Endothelial cell of hepatic sinusoid (primary cell): ENCODE results near the gene SERGEF.
"Not testable (repeated sequence)": the region's sequence is repeated elsewhere in the genome, so short reads cannot be mapped to it uniquely, and the experiment has no call there.

ENCODE experiments used
- in situ Hi-C: cut with HindIII; loops from 2 replicates; pipeline ENCODE4 v1.10.0; 2017; ENCODE audit warnings: low sequenced_read_pairs

SERGEF gene

GRCh38 chr11:18001191-18001590 lies 11.7 kb downstream of the SERGEF start:
- in situ Hi-C loops: no loop called here

GRCh38 chr11:18000760-18001159 lies 12.1 kb downstream of the SERGEF start:
- in situ Hi-C loops: no loop called here

- in situ Hi-C loops: not testable (repeated sequence)
Observed at GRCh38 chr11:18000128-18000527, 12.7 kb downstream of the SERGEF start.

- in situ Hi-C loops: no loop called here
Observed at GRCh38 chr11:17992916-17993315, 19.9 kb downstream of the SERGEF start.

GRCh38 chr11:17991783-17992433 lies 20.9 kb downstream of the SERGEF start:
- in situ Hi-C loops: no loop called here

DNA sequence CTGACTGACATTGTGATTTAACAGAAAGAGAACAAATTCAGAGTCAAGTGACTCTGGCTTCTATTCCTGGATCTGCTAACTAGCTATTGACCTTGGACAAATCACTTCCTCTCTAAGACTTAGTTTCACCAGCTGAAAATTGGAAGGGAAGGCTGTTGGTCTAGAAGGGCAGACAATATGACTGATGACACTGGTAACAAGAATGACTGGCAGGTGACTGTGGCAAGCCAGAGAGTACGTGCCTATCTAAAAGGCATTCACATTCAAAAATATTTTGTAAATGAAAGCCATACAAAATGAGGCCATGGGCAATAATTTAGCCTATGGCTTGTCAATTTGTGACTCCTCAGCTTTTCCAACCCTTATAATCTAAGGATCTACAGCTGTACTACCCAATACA lies 23.5 kb downstream of the SERGEF start:
- in situ Hi-C loops: no loop called here

DNA sequence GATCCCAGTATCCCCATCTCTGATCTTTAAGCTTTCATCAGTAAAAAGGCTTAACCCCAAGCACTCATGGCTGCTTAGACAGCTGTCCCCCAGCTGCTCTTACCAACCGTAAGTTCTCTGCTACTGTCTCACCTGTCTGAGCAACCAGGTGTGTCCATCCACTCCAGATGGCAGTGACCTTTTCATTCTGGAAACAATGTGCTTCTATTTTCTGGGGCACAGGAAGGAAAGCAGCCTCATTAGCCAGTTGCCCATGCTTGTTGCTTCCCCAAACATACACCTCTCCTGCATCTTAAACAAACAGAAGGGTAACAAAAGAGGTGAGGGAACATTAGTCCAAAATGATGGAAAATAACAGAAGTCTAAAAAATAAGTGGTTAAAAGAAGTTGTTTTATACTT lies 24.4 kb downstream of the SERGEF start:
- in situ Hi-C loops: no loop called here

DNA sequence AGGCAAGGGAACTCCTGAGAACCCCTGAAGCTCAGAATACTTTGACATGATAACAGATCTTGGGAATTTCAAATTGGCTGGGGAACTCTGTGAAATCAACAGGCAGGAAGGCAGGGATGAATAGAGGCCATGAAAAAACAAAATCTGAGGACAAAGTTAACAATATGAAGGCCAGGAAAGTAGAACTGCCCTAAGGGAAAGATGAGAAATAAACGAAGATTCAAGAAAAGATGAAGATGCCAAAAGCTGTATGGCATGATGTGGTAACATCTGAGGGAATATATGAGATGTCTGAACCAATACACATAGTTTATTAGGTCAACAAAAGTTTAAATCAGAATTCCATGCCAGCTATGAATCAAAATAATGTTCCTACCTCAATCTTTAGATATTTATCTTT lies 25.0 kb downstream of the SERGEF start:
- in situ Hi-C loops: no loop called here

- in situ Hi-C loops: no loop called here
Observed at GRCh38 chr11:17986711-17987220, 26.1 kb downstream of the SERGEF start.

- in situ Hi-C loops: no loop called here
Observed at GRCh38 chr11:17986007-17986710, 26.7 kb downstream of the SERGEF start.

GRCh38 chr11:17985517-17985916 lies 27.3 kb downstream of the SERGEF start:
- in situ Hi-C loops: no loop called here

- in situ Hi-C loops: loop anchor here (5.0 kb wide), 1 partner anchor 79 kb away; no protein-coding TSS in a partner anchor
Observed at GRCh38 chr11:17983569-17983968, 29.3 kb downstream of the SERGEF start.

DNA sequence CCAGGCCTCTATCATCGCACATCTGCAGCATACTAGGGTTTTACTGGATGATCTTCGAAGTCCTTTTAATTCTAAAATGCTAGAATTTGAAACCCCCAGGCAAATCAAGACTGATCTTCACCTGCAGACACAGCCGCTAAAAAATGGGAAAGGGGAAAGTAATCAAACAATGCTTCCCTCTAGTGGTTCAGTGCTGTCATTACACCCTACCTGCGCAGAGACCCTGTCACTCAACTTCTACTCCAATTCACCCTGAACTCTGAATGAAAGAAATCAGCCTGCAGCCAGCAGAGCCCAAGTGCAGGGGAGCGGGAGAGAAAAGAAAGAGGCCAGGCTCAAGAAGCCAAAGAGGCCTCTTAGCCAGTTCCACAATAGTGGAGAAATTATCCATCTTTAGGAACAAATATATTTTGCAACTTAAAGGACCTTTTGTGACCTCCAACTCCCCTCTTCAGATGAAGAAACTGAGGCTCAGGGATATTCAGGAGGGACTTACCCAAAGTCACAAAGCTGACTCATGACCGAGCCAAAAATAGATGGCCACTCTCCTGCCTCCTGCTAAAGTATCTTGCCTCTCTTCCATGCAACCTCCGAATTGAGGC lies 33.0 kb downstream of the SERGEF start:
- in situ Hi-C loops: loop anchor here (5.0 kb wide), 3 partner anchors 38 to 253 kb away; no protein-coding TSS in a partner anchor

DNA sequence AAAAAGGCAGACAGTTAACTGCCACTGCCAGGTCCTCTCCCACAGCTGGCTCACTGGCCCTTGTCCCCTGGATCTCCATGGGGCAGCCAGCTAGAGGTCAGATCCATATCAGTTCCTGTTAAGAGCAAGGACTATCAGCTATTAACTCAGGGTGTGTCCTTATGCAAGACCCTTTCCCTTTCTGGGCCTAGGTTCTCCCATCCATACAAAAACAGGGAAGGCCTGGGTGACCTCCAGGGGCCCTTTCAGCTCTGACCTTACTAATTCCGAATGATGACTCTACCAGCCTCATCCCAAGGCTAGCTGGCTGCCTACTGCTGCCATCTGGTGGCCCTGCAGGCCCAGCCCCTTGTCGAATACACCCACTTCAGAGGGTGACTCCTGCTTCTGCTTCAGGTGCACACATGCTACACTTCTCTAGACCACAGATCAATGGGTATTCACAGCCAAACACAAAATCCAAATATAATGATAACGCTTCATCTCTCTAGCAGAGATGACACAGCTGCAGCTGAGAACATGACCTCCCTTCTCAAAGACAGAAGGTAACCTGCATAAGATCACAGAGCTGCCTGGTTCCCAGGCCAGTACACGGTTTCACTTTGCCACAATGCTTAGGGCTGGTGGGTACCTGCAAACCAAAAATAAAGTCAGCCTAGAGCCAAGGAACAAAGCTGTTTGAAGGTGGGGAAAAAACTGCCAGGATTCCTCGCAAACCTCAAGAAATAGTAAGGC lies 34.1 kb downstream of the SERGEF start:
- in situ Hi-C loops: loop anchor here (5.0 kb wide), 2 partner anchors 36 to 251 kb away; no protein-coding TSS in a partner anchor

DNA sequence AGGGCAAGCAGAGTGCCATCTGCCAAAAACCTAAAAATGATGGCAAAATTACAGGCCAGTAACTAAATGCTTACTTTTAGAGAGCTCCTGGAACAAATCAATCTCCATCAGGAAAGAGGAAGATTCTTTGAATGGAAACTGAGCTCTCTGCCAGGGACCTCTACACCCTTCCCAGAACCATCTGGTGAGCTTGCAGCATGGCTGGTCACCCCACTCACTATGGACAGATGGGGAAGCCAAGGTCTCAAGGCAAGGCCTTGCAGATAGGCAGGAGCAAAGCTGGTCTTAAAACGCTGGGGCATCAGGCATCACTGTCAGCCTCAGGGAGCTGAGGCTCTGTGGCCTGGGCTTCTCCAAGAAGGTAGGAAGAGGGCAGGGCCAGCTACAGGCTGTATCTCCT lies 36.2 kb downstream of the SERGEF start:
- in situ Hi-C loops: loop anchor here (5.0 kb wide), 2 partner anchors 34 to 249 kb away; no protein-coding TSS in a partner anchor

DNA sequence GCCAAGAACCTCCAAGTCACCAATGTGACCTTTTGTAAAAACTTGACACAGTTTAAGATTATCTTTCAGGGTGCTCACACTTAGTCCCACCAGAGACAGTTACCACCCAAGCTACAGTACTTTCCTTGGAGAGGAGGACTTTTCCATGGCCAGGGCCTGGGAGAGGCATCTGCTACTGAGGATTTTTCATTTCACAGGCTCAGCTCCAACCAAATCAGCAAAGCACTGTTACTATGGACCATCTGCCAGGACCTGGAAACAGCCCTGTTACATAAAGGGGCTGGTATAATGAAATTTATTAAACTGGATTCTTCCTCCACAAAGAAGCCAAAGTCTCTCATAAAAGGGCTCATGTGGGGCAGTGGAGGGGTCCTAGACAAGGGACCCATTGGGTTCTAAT lies 38.6 kb downstream of the SERGEF start:
- in situ Hi-C loops: no loop called here

- in situ Hi-C loops: no loop called here
Observed at GRCh38 chr11:17972987-17973386, 39.9 kb downstream of the SERGEF start.

GRCh38 chr11:17968206-17968605 lies 44.6 kb downstream of the SERGEF start:
- in situ Hi-C loops: no loop called here

GRCh38 chr11:17967661-17968060 lies 45.2 kb downstream of the SERGEF start:
- in situ Hi-C loops: no loop called here

- in situ Hi-C loops: no loop called here
Observed at GRCh38 chr11:17960091-17960490, 52.8 kb downstream of the SERGEF start.

DNA sequence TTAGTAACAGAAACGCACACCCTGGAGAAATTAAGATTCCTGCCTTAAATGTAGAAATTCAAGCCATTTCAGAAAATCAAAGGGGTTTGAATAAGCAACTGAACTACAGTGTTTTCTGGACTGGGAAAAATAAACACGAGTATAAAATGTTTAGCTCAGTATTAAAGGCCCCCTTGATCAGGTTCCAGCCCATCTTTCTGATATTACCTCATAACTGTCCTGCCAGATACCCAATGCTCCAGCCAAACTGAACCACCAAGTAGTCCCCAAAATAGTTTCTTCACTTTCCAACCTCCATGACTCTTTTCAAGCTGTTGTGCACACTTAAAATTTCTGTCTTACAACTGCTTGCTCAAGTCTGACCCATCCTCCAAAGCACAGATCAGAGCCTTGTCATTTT lies 54.4 kb downstream of the SERGEF start:
- in situ Hi-C loops: no loop called here
